Right renal cortex interstitium (tissue), 3 donors: Measurements from ENCODE around the gene RALGAPA2. TPM values are rescaled to one million over a fixed set of nuclear protein-coding genes. Genes with fewer than 3 reads are reported as not detected.

Source experiments
- DNase-seq, 3 donors: peaks; one replicate each; pipeline ENCODE4 v3.0.0-alpha.2; 2013; ENCODE audit warnings: low read depth in 3 of 3, low spot score in 2 of 3
- polyA plus RNA-seq, 3 donors: library from polyadenylated mRNA; unstranded; fragments of 120-200 nt; gene quantifications; one replicate each; pipeline ENCODE4 v1.2.1, GENCODE V29; 2013; ENCODE audit not compliant: insufficient read length in 3 of 3

The RALGAPA2 gene
- polyA plus RNA-seq, 3 donors: 17.4 to 20.0 (median 18.7) TPM

DNA sequence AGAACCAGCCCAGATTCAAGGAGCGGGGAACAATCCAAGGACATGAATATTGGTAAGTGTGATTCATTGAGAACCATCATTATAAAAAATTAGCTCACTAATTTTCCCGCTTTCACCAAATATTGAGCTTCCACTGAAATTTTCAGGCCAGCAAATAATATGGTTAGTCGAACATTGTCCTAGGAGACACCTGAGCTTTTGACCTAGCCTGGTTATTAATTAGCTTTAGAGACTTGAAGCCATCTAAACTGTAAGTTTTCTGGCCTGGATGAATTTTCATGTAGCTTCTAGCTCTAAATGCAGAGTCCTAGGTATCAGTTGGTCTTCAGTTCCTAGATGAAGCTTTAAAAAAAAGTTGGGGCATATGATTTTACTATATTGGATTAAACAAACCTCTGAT lies 17.1 kb upstream of the RALGAPA2 start:
- DNase-seq: no peak

DNA sequence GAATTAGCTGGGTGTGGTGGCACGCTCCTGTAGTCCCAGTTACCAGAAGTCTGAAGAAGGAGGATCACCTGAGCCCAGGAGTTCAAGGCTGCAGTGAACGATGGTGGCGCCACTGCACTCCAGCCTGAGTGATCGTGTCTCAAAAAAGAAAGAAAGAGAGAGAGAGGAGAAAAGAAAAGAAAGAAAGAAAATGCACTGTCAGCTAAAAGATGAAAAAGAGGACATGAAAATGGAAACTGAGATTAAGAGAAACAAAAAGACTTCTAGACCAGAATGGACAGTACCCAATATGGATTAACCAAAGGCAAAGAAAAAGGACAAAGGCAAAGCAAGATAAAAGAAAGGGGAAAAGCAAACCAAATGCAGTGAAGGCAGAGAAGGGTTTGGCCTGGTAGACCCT lies 9.0 kb upstream of the RALGAPA2 start:
- no peak for DNase-seq

DNA sequence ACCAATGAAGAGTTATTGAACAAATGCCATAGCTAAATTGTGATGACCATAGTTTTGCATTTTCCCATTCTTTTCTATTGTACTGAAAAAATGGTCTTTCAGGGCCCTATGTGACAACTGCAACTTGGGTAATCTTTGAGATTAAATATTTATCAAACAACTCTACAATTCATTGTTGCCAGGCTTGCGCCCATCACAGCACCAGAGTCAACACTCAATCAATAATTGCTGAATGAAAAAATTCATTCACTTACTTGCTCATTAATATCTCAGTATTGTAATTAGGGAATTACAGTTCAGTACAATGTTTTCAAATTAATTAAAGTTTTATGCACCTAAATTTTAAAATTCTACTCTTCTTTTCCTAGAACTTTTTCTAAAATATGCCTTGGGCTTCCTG lies 7.7 kb upstream of the RALGAPA2 start:
- DNase-seq: no peak

DNA sequence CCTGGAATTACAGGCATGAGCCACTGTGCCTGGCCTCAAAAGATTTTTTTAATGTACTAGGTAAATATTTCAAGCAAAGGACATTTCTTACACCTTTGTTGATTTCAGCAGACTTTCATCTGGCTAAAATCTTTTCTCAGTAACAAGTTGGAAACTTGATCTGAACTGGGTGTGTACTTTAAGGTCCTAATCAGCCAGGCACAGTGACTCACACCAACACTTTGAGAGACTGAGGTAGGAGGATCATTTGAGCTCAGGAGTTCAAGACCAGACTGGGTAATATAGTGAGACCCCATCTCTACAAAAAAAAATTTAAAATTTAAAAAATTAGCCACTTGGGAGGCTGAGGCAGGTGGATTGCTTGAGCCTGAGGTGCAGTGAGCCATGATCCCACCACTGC lies 7.0 kb upstream of the RALGAPA2 start:
- no peak for DNase-seq

DNA sequence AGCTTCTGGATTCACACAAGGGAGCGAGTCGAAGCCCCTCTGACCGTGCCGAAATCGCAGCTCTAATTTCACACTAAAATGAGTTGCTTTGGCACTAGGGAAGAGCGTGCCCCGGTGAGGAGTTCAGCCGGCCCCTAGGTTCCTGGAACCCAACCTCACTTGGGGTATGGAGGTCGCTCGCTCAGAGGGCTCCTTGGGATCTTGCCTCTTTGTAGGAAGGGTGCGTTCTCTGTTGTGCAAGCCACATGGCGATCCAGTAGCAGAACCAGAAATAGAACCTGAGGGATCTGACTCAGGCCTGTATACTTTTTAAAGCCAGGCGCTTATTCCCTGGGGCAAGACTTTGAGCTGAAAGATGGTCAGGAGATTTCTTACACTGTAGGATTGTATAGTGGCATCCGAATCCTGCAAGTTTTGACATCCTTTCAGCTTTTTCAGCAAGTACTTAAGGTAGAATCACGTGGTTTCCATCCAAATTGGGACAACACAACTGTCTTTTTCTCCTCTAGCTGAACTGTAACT lies 861 bp upstream of the RALGAPA2 start:
- DNase-seq: no peak

DNA sequence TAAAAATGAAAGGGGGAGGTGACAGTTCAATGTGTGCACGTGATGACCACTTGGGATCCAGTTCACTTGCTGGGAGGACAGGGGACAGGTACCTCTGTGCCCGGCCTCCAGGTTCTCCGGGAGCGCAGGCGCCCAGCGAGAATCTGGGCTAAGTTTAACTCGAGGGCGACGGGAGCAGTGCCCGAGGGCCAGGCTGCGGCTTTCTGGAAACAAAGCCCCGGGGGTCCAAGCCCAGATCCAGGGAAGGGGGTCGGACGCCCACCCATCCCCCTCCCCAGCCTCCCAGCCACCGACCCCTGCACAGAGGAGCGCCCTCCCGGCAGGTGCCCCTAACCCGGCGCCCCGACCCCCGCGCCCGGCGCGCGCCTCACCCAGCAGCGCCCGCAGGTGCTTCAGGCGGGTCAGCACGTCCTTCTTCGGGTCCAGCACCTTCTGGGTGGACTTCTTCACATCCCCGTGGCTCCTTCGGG lies 405 bp downstream of the RALGAPA2 start:
- DNase-seq: no peak

DNA sequence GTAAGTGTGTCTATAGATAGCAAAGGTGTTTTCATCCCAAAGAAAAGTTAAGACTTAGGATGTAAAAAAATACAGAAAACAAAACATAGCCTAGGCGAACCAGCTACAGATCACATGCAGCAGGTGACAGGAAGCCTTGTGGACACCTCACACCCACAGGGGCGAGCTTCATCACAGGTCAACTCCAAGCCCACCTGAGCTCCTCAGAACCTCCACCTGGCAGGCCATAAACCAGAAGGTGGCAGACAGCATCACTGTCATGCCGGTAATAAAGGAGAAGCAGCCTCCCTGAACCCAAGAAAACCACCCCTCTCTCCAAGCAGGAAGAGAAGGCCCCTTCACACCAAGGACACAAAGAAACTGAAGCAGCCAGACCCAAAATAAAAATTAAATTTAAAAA lies 1.0 kb downstream of the RALGAPA2 start:
- no peak for DNase-seq

DNA sequence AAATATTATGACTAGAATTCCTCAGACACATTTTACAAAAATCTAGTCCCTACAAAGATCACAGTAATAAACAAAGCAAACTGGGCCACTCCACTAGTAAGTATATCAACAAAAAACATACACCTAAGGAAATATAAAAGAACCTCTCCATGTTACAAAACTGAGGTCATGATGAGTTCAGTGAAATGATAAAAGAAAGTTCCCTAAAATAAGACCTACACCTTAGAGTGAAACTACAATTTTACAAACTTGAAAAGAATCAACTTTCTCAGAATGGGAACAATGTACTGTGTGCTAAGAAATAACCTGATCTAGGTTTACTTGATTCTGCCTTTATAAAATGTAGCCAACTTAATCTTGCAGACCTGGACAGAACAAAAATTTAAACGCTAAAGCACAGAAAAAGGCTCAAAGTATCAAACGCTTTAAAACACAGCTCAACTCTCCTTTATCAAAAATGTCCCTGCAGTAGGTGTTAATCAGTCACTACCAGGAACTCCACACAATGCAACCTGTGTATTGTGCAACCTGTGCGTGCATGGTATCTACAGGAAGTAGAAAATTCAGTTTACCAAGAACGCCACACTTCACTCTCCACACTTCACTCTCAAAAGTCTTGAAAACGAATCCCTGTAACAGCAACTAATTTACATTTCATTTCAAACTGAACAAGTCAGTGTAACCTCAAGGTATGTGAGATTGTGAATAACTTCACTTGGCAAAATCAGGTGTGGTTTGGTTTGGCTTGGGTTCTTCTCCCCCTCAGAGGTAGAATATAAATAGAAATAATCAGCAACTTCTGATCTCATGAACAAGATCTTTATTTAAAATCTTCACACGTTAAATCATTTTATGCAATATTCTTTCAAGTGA lies 1.8 kb downstream of the RALGAPA2 start:
- DNase-seq: no peak

DNA sequence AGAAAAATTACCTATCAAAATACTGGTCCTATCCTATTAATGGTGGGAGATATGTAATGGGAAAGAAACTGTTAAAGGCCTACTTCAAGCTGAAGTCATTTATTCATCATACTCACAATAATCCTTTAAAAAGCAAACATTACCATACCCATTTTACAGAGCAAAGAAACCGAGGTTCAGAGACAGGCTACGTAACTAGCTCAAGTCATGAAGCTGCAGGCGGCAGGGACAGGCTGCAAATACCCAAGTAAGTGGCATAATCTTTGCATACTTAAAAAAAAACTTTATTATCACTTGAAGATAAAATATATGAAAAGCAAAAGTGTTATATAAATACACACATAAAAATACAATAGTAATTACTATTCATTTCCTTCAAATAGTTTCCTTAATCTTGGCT lies 2.6 kb downstream of the RALGAPA2 start:
- DNase-seq: no peak

DNA sequence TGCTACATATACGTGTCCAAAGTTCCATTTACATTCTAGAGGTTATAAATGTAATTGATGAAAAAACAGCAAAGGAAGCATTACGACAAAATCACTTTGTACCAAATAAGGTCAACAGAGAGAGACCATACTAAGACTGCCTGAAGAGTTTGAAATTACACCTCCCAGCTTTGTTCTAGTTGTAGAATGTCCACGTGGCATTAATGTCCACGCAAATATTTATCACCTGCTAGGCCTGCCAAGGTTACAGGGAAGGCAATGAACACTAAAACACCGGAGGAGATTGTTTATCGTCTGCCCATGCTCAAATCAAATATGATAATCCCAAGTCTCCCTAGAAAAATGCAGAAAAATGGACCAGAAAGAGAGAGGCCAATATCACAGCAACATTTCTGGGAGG lies 6.2 kb downstream of the RALGAPA2 start:
- DNase-seq: no peak

DNA sequence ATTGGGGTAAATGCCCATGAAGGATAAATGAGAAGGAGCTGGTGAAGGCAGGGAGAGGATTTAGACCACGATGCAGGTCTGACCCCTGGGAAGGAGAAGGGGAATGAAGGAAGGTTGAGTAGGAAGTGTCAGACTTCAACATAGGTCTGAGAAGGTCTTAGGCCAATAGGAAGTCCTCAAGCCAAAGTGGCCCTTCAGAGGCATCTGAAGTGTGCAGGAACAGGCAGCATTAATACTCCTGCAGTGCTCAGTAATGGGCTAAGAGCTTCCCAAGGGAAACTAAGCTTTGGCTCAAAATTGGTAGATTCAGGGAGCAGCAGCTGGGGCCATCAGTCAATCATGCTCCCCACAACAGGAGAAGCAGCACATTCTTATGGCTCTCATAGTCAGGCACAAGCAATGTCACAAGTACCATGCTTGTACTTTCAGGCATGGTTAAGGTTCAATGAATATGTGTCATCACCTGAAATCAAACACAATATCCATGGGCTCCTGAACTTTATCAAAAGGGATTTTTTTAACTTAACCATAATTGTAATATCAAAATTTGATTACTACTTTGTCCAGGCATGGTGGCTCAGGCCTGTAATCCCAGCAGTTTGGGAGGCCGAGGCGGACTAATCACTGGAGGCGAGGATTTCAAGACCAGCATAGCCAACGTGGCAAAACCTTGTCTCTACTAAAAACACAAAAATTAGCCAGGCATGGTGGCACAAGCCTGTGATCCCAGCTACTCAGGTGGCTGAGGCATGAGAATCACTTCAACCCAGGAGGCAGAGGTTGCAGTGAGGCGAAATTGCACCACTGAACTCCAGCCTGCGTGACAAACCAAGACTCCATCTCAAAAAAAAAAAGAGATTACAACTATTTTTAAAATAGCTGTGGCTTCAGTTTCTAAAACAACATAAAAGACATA lies 9.9 kb downstream of the RALGAPA2 start:
- no peak for DNase-seq

DNA sequence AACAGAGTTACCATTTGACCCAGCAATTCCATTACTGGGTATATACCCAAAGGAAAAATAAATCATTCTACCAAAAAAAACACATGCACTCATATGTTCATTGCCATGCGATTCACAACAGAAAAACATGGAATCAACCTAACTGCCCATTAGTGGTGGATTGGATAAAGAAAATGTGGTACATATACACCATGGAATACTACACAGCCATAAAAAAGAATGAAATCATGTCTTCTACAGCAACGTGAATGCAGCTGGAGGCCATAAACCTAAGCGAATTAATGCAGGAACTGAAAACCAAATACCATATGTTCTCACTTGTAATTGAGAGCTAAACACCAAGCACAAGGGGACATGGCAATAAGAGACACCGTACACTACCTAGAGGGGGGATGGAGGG lies 12.5 kb downstream of the RALGAPA2 start:
- DNase-seq: no peak

DNA sequence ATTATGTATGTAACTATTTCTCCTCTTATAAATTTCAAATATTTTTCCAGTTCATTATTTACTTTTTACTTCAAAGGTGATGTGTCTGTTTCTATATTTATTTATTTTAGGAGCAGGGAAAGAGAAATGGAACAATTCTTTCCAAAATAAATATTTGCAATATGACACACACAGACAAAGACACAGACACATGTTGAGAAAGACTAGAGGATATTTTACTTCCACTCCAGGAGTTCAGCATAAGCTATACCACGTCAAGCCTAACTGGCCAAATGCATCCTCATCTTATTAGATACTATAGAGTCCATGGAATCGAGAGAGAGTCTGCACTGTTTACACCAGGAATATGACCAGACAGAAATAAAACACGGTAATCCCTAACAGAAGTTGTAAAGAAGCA lies 13.3 kb downstream of the RALGAPA2 start:
- no peak for DNase-seq

DNA sequence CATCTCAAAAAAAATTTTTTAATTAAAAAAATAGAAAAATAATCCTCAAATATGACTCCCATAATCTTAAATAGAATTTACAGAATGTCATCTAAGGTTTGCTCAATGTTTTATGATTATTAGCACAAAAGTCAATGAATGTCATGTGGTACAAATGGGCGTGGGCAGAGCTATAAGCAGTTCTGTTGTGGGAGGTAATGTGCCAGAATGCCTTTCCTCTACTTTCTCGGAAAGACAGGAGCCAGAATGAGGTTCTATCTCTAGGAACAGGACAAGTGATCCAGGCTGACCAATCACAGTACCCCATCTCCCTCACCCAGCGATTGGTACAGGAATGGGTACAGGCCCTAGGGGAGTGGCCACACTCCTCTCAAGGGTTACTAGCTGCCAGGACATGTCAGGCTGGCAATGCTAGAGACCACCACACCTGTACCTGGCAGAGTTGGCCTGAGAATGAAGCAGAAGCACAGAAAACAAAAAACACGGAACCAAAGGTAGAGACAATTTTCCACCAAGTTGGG lies 15.1 kb downstream of the RALGAPA2 start:
- DNase-seq: no peak

DNA sequence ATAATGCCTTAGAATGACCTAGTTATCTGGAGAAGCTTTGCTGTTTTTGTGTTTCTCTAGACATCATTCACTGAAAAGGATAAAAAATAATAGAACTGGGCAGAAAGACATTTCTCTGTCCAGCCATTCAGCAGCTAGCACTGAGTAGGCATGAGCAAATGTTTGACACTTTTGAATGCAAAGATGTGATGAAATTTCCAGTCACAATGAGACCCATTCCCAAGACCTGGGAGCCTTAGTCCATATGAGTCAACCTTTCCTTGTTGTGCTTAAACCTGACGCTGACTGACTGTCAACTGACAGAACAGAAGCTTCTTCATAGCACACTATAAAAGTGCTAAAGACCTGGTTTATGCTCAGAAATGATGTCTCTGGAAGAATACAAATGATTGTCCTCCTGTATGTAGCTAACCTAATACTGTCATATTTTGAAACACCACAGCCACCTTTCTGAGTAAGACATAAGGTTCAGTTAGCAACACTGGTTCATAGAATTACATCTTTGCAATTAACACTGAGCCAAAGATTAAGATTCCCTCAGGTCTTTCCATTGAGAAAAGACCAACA lies 17.1 kb downstream of the RALGAPA2 start:
- no peak for DNase-seq

DNA sequence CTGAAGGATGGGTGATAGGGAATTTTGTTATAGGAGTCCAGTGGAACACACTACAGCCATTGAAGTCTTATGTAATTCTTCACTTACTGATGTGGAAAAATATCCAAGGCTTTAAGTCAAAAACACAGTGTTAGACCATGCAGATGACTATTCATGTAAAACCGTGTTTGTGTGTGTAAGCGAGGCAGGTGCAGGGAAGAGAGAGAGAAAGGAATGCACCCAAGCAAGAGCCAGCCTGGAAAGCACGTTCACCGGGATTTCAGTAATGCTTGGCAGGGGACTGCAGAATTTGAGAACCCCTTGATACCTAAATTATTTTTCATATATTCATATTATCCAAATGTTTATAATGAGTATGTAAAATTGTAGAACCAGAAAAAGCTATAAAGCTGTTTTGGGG lies 17.9 kb downstream of the RALGAPA2 start:
- no peak for DNase-seq

DNA sequence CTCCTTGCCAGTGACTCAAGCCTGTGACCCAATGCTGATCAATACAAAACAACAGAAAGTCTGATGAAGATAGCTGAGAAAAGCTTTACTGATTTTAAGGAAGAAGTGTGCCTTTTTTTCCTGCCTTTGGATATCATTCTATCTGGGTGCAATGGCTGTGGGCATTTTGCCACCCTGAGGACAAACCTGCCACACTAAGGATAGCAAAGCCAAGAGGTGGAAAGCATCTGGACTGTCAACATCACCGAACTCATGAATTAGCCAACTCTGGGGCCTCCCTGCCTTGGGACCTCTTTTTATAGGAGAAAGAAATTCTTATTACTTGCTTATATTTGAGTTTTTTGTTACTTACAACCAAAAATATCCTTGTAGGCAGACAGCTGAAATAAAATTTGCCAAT lies 19.9 kb downstream of the RALGAPA2 start:
- DNase-seq: no peak

DNA sequence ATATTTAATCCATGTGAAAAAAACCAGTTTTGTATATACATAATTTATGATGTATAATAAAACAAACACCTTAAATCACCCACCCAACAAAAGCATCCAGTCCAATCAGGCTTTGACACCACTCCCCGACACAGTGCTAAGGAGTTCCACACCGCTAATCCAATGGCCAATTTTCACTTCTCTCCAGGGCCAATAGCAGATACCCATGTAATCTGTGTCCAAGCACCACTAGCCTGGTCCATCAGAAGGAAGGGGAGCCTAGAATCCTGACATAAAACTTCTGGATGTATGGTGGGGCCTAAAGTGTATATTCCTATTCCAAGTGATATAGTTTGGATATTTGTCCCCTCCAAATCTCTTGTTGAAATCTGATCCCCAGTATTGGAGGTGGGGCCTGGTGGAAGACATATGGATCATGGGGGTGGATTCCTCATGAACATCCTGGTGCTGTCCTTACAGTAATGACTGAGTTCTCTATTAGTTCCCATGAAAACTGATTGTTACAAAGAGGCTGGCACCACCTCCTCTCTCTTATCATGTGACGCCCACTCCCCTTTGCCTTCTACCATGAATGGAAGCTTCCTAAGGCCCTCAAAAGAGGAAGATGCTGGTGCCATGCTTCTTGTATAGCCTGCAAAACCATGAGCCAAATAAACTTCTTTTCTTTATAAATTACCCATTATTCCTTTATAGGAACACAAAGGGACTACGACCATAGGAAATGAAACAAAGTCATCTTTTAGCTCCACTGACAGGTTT lies 20.8 kb downstream of the RALGAPA2 start:
- no peak for DNase-seq

DNA sequence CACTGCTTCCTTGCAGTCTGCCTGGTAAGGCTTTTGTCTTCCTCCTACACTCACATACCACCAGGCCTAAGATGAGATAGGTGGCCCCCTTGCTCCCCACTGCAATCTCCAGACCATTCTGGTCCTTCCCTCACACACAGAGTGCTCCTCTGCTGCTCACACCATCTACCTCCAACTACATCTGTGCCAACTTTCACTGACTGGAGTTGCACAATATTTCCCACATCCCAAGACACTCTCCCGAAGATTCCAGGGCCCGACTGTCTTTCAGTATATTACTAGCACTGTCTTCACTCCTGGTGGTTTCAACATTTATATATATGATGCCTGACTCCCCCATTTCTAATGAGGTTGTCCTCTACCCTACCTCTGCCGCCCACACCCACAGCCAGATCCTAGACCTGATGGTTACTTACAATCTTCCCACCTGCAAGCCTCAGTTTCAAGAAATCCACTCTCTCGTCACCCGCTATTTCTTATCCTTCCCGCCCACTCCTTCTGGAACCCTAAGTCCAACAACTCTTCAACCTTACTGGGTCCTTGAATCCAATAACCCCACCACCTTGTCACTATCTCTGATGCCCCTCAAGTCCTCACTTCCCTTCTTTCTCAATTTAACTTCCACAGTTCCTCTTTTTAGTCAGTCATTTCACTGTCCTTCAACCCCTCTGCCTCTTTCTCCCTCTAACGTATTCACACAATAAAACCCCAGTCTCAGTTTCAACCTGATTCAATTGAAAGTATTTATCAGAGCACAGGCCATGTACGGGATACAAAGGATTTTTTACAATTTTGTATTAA lies 21.6 kb downstream of the RALGAPA2 start:
- DNase-seq: no peak
